Measurements from ENCODE around the gene A3GALT2. TPM values are rescaled to one million over a fixed set of nuclear protein-coding genes. Genes with fewer than 3 reads are reported as not detected.

The A3GALT2 gene
- total RNA-seq, 1 experiment from 2014 or later, result not detected

DNA sequence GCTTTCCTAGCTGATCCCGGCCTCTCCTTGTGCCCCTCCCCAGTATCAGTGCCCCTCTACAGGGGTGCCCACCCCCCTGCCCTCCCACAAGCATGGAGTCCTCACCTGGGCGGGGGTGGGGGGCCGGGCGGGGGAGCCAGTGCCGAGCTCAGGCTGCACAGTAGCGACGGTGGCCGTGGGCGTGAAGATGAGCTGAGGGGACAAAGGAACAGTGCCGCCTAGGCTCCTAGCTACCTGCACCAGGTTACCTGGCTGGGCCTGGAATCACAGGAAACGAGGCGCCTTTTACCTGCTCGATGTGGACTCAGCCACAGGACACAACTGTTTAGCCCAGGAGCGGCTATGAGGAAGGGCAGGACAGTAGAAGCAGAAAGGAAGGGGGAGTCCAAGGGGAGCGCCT, 47.5 kb upstream of the A3GALT2 start:
- Histone ChIP-seq H3K4me1 (ENCODE audit: insufficient read depth, low read length) (peaks cover 8% of the 10 kb centered on the region; the same call in 1 of the 2 replicates), H2BK12ac (ENCODE audit: insufficient read length, low read depth, low read length) (no peak overlapping the region), H2BK15ac (ENCODE audit: low read depth, low read length) (no peak overlapping the region), H3K27me3 (ENCODE audit: insufficient read depth, low read length) (no peaks in the 10 kb centered on the region), H3K14ac (ENCODE audit: insufficient read depth, low read length) (no peak overlapping the region), H3K4me2 (ENCODE audit: insufficient read depth, insufficient read length, low read length) (no peak overlapping the region), H3K18ac (ENCODE audit: insufficient read length, low read depth, low read length) (no peak overlapping the region), H2BK5ac (ENCODE audit: insufficient read length, low read length) (no peak overlapping the region), H3K23me2 (ENCODE audit: insufficient read length, low read depth, low read length, poor library complexity, severe bottlenecking) (no peaks in the 10 kb centered on the region), H4K8ac (replicated peaks; ENCODE audit: insufficient read length, low read depth, low read length) (no peak overlapping the region), H4K91ac (ENCODE audit: insufficient read length, low read depth, low read length) (no peak overlapping the region), H2BK20ac (ENCODE audit: low read depth, low read length, poor library complexity, severe bottlenecking) (no peak overlapping the region), H3K79me1 (ENCODE audit: insufficient read depth, low read depth, low read length, poor library complexity, severe bottlenecking) (no peaks in the 10 kb centered on the region), H3K56ac (ENCODE audit: insufficient read length, low read depth, low read length) (no peak overlapping the region), H3K4ac (ENCODE audit: low read depth, low read length) (no peak overlapping the region), H3K9ac (ENCODE audit: extremely low read depth, insufficient read length, low read length) (no peak overlapping the region), H2AFZ (ENCODE audit: low read length) (no peak overlapping the region), H3T11ph (ENCODE audit: low read length) (no peak overlapping the region), H3K23ac (ENCODE audit: insufficient read length, low read depth, low read length) (no peak overlapping the region), H3K27ac (ENCODE audit: insufficient read length, low read depth, low read length) (no peak overlapping the region), H2AK5ac (ENCODE audit: insufficient read length, low read length) (no peak overlapping the region), H4K5ac (ENCODE audit: insufficient read length, low read depth, low read length) (no peak overlapping the region), H4K20me1 (ENCODE audit: control insufficient read depth, insufficient read depth, insufficient read length) (no peaks in the 10 kb centered on the region), H3K9me3 (ENCODE audit: control insufficient read depth, low read depth, low read length) (no peaks in the 10 kb centered on the region), H3K79me2 (ENCODE audit: insufficient read depth, low read length) (no peaks in the 10 kb centered on the region), H2BK120ac (ENCODE audit: low read depth, low read length, poor library complexity, severe bottlenecking) (no peak overlapping the region)
- Mint-ChIP-seq H3K27me3 (ENCODE audit: low read depth) (peaks cover 15% of the 10 kb centered on the region), H3K4me3 (no peak overlapping the region), H3K27ac (no peak overlapping the region), H3K4me1 (peaks cover 31 to 42% of the 10 kb centered on the region in 2 experiments), H3K36me3 (ENCODE audit: insufficient read depth in 1 of 3, low read depth in 3 of 3) (peaks cover 0 to 3% (median 0%) of the 10 kb centered on the region in 3 experiments; a peak in 1 of 7 replicates), H3K9me3 (peaks cover 0 to 2% of the 10 kb centered on the region in 2 experiments; a peak in 1 of 5 replicates)
- TF ChIP-seq, protein P1, sequence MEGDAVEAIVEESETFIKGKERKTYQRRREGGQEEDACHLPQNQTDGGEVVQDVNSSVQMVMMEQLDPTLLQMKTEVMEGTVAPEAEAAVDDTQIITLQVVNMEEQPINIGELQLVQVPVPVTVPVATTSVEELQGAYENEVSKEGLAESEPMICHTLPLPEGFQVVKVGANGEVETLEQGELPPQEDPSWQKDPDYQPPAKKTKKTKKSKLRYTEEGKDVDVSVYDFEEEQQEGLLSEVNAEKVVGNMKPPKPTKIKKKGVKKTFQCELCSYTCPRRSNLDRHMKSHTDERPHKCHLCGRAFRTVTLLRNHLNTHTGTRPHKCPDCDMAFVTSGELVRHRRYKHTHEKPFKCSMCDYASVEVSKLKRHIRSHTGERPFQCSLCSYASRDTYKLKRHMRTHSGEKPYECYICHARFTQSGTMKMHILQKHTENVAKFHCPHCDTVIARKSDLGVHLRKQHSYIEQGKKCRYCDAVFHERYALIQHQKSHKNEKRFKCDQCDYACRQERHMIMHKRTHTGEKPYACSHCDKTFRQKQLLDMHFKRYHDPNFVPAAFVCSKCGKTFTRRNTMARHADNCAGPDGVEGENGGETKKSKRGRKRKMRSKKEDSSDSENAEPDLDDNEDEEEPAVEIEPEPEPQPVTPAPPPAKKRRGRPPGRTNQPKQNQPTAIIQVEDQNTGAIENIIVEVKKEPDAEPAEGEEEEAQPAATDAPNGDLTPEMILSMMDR (conservative IDR thresholded peaks at IDR 0.05), result no peak
- no CpG with 5 or more reads among the region's 15 CpGs for WGBS (ENCODE audit: extremely low coverage, insufficient read length, low lambda C conversion rate)
- DNase-seq, result no peak

Measured in H9 (cell line).